ENCODE data around the gene SPTLC1.

DNA sequence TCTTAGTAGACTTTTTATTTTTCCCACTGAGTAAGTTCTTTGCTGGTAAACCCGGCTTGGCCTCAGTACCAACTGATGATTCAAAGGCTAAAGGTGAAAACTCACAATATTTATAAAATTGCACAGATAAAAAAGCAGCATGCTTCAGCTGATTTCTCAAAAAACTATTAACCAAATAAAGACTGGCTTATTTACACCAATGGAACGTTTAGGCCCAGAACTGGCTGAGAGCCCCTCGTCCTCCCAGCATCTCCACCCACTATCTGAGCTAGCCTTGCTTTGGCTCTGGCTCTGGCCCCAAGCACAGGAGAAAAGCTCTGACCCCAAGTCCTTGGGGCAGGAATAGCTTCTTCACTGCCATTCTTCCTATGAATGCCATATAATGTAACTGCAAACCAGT lies 68.5 kb downstream of the SPTLC1 start:
- no peak for TF ChIP-seq POLR2AphosphoS5 (IDR thresholded peaks at IDR 0.05; ENCODE audit: low read depth)
- TF ChIP-seq, protein P1, sequence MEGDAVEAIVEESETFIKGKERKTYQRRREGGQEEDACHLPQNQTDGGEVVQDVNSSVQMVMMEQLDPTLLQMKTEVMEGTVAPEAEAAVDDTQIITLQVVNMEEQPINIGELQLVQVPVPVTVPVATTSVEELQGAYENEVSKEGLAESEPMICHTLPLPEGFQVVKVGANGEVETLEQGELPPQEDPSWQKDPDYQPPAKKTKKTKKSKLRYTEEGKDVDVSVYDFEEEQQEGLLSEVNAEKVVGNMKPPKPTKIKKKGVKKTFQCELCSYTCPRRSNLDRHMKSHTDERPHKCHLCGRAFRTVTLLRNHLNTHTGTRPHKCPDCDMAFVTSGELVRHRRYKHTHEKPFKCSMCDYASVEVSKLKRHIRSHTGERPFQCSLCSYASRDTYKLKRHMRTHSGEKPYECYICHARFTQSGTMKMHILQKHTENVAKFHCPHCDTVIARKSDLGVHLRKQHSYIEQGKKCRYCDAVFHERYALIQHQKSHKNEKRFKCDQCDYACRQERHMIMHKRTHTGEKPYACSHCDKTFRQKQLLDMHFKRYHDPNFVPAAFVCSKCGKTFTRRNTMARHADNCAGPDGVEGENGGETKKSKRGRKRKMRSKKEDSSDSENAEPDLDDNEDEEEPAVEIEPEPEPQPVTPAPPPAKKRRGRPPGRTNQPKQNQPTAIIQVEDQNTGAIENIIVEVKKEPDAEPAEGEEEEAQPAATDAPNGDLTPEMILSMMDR (IDR thresholded peaks at IDR 0.05; ENCODE audit: insufficient read depth, low read length), result no peak

All from HL-60 (cell line).